Activated gamma-delta T cell treated with anti-CD3 and anti-CD28 coated beads, Interleukin-2, amount 50 U/mL, for 16 hours (primary cell): ENCODE data around the gene HOXB4.

Experiments
- DNase-seq: peaks from one replicate; pipeline ENCODE4 v3.0.0-alpha.2; 2020; ENCODE audit warnings: low read depth

HOXB4 gene

GRCh38 chr17:48601539-48602425 is 23.6 kb upstream of the HOXB4 start:
- DNase-seq, result no peak

- no peak for DNase-seq
These were observed 23.0 kb upstream of the HOXB4 start for GRCh38 chr17:48601207-48601538.

- no peak for DNase-seq
These were observed 22.3 kb upstream of the HOXB4 start for GRCh38 chr17:48600244-48601098.

GRCh38 chr17:48599354-48599753 is 21.2 kb upstream of the HOXB4 start:
- no peak for DNase-seq

- no peak for DNase-seq
These were observed 20.6 kb upstream of the HOXB4 start for GRCh38 chr17:48598736-48599135.

- no peak for DNase-seq
These were observed 19.9 kb upstream of the HOXB4 start for GRCh38 chr17:48597778-48598631.

GRCh38 chr17:48597528-48597777 is 19.3 kb upstream of the HOXB4 start:
- no peak for DNase-seq

- no peak for DNase-seq
These were observed 18.8 kb upstream of the HOXB4 start for GRCh38 chr17:48596735-48597527.

GRCh38 chr17:48596000-48596734 is 18.0 kb upstream of the HOXB4 start:
- DNase-seq, result no peak

- no peak for DNase-seq
These were observed 17.3 kb upstream of the HOXB4 start for GRCh38 chr17:48595278-48595999.

- no peak for DNase-seq
These were observed 16.6 kb upstream of the HOXB4 start for GRCh38 chr17:48594538-48595277.

- DNase-seq, result peak; percentile 74
These were observed 15.8 kb upstream of the HOXB4 start for GRCh38 chr17:48593840-48594537.

- DNase-seq, result no peak
These were observed 15.1 kb upstream of the HOXB4 start, which contains the start of gene HOXB5 for GRCh38 chr17:48593126-48593829. Gene HOXB5, minus strand, starts transcription at chr17:48593779. Its CDS starts 97 bp downstream, at chr17:48593682.

- no peak for DNase-seq
These were observed 14.4 kb upstream of the HOXB4 start for GRCh38 chr17:48592577-48592976.

- no peak for DNase-seq
These were observed 13.9 kb upstream of the HOXB4 start for GRCh38 chr17:48592057-48592514.

GRCh38 chr17:48591255-48592056 is 13.3 kb upstream of the HOXB4 start:
- no peak for DNase-seq

- no peak for DNase-seq
These were observed 12.5 kb upstream of the HOXB4 start for GRCh38 chr17:48590607-48591161.
